HG03135 (cell line): ENCODE data around the gene POLA1.

Source experiments
- ATAC-seq: cut with Tn5 transposase; IDR thresholded peaks from one replicate; pipeline ENCODE4 v1.9.1; 2021; ENCODE audit warnings: mild to moderate bottlenecking, moderate library complexity; ENCODE audit not compliant: unreplicated experiment

Gene POLA1

DNA sequence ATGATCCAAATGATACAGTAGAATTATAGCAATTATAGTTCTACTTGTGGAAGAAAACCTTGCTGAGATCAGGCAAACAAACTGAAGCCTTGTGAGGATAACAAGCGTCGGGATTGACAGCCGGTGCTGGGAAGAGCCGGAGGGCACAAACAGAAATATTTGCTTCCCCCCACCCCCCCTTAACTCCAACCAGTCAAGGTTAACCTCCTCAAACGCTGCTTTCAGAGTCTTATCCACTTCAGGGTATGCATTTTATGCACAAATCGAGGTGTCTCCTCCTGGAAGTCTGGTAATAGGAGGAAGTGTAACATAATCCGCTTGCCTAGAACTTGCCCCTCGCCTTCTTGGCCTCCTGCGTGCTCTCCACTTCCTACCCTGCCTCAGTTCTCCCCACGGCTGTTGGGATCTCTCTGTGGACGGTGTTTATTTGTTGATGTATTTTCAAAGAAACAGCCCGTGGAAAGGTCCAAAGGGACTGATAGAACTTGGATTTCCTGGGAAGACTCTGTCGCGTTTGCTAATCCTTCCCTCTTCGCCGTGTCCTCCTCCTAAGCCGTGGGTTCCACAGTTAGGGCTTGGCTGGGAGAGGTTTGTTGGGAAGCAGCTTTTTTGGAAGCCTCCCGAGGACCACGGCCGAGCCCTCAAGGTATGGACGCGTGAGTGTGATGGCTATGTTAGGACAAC lies 326.1 kb downstream of the POLA1 start:
- no peak for ATAC-seq

DNA sequence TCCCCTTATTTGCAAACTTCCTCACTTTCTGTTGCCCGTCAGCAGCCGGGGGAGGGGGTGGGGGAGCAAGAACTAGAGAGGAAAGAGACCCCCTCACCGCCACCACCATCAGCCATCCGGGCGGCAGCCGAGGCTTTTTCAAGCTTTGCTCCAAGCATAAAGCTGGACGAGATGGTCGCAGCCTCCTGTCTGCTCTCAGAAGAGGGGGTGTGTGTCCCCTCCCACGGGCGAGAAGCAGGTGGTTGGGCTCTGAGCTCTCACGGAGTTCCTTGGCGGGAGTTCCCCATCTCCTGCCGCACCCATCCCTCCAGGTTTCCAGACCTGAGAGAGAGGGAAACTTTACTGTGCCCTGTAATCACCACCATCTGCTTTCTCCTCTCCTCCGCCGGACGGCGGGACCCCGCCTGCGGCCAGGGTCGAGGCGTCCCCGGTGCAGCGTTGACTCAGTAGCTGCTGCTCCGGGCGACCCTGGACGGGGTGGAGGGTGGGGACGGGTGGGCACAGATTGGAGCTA lies 326.7 kb downstream of the POLA1 start:
- no peak for ATAC-seq

GRCh38 chrX:25020905-25021449 lies 327.3 kb downstream of the POLA1 start:
- no peak for ATAC-seq

GRCh38 chrX:25022499-25023325 lies 329.0 kb downstream of the POLA1 start:
- ATAC-seq, result no peak

- ATAC-seq, result no peak
These were observed 330.2 kb downstream of the POLA1 start for GRCh38 chrX:25023908-25024307.

DNA sequence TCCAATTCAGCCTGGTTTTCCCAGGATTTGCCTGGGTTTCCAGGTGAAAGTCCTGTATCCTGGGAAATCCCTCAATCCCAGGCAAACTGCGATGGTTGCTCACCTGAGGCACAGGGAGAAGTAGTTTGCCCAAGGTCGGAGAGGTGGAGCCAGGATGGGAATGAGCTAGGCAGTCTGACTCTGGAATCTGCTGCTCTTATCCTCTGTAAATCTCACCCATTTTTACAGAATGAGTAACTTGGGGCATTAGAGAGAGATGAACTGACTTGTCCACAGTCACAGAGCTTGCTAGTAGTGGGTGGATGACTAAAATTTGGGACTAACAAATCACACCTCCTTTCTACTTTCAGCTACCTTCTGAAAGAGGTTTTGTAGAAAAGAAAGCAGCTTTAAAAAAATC lies 331.9 kb downstream of the POLA1 start:
- no peak for ATAC-seq

GRCh38 chrX:25026576-25026975 lies 332.9 kb downstream of the POLA1 start:
- no peak for ATAC-seq

DNA sequence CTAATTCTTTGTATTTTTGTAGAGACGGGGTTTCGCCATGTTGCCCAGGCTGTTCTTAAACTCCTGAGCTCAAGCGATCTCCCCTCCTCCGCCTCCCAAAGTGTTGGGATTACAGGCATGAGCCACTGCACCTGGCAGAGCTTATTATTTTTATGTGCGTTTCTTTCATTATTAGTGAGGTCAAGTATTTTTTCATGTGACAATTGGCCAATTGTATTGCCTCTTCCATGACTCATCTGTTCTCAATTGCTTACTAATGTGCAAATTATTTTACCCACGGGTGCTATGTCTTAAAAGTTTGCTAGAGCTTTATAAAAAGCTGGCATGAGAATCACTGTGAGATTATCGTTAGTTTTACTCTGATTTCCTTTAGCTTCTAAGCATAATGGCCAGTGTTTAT lies 335.0 kb downstream of the POLA1 start:
- no peak for ATAC-seq

DNA sequence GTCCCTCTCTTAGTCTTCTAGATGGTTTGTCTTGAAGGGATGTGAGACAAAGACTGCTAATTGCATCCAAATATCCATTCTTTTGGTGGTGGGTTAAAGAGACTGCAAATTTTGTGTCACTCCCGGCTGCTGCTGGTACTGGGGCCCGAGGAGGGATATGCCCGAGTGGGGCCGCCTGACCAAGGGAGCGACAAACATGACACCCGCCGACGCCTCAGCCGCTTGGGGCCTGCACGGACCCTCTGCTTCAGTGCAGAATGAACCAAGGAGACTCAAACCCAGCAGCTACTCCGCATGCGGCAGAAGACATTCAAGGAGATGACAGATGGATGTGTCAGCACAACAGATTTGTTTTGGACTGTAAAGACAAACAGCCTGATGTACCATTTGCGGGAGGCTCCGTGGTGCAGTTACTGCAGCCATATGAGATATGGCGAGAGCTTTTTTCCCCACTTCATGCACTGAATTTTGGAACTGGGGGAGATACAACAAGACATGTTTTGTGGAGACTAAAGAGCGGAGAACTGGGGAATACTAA lies 335.6 kb downstream of the POLA1 start:
- no peak for ATAC-seq

GRCh38 chrX:25034889-25035288 lies 341.2 kb downstream of the POLA1 start:
- ATAC-seq, result no peak

- ATAC-seq, result no peak
These were observed 345.3 kb downstream of the POLA1 start for GRCh38 chrX:25039036-25039435.

- ATAC-seq, result no peak
These were observed 349.5 kb downstream of the POLA1 start for GRCh38 chrX:25043192-25043591.
